Measurements from ENCODE around the gene USP5. TPM values are rescaled to one million over a fixed set of nuclear protein-coding genes. Genes with fewer than 3 reads are reported as not detected.

The USP5 gene
- total and polyA plus RNA-seq, 2 of the 8 experiments (the other 6 are each of a cell fraction or from before 2014, with no cell fraction given), result 66.5 to 148 TPM

- TF ChIP-seq EP300 (IDR thresholded peaks at IDR 0.05; ENCODE audit: borderline replicate concordance in 1 of 2, low read depth in 2 of 2, low read length in 2 of 2) (no peak), CEBPB (IDR thresholded peaks at IDR 0.05; ENCODE audit: low read depth, low read length) (no peak), EZH2 (IDR thresholded peaks at IDR 0.05; ENCODE audit: low read depth, low read length, severe bottlenecking) (no peak), ASH2L (IDR thresholded peaks at IDR 0.05; ENCODE audit: low read length) (no peak), RBBP5 (IDR thresholded peaks at IDR 0.05; ENCODE audit: borderline replicate concordance, low read depth, low read length) (no peak), SP2 (IDR thresholded peaks at IDR 0.05; ENCODE audit: low read length) (no peak), RNF2 (IDR thresholded peaks at IDR 0.05; ENCODE audit: borderline replicate concordance, low read depth, low read length, missing control alignments, poor library complexity, severe bottlenecking) (no peak), SAP30 (IDR thresholded peaks at IDR 0.05; ENCODE audit: insufficient read depth, insufficient replicate concordance, low read length) (no peak)
Observed at GRCh38 chr12:6840330-6840729, 11.6 kb upstream of the USP5 start (continued).

Data from H1 (cell line).